ENCODE data around the gene ATP6AP1.

- no peak for TF ChIP-seq GATA2 (IDR thresholded peaks at IDR 0.05; ENCODE audit: low read depth, low read length)
- TF ChIP-seq GATA3 (IDR thresholded peaks at IDR 0.05; ENCODE audit: low read depth, low read length) = no peak
Observed at GRCh38 chrX:154477891-154478477, 49.5 kb downstream of the ATP6AP1 start.
